Measurements from ENCODE around the gene PDZRN3. TPM values are rescaled to one million over a fixed set of nuclear protein-coding genes. Genes with fewer than 3 reads are reported as not detected.

PDZRN3 gene
- total RNA-seq, 1 donor from 2014 or later: 28.7 TPM

DNA sequence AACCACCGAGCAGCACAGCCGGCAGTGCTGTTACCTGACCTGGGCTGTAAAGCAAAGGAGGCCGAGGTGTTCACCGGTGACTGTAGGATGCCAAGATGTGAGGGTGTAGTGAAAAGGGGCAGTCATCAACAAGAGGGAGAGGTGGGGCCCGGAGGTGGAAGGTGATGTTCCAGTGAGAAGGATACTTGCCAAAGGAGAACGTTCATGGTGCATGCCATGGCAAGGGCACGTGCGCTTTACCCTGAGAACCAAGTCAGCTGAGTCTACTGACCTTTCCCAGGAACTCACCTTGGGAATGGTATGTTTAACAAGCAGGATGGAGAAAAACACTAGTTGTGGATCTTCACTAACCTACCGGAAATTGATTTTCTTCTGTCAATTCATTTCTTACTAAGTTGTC lies 211.1 kb downstream of the PDZRN3 start:
- H3K4me1 Mint-ChIP-seq (ENCODE audit: low read depth): peaks cover 6% of the 10 kb centered on the region
- TF ChIP-seq, protein P1, sequence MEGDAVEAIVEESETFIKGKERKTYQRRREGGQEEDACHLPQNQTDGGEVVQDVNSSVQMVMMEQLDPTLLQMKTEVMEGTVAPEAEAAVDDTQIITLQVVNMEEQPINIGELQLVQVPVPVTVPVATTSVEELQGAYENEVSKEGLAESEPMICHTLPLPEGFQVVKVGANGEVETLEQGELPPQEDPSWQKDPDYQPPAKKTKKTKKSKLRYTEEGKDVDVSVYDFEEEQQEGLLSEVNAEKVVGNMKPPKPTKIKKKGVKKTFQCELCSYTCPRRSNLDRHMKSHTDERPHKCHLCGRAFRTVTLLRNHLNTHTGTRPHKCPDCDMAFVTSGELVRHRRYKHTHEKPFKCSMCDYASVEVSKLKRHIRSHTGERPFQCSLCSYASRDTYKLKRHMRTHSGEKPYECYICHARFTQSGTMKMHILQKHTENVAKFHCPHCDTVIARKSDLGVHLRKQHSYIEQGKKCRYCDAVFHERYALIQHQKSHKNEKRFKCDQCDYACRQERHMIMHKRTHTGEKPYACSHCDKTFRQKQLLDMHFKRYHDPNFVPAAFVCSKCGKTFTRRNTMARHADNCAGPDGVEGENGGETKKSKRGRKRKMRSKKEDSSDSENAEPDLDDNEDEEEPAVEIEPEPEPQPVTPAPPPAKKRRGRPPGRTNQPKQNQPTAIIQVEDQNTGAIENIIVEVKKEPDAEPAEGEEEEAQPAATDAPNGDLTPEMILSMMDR (IDR thresholded peaks at IDR 0.05; ENCODE audit: unreplicated experiment): no peak
- H3K4me3 Mint-ChIP-seq (ENCODE audit: low read depth): no peak overlapping the region
- no peaks in the 10 kb centered on the region for H3K9me3 Mint-ChIP-seq (ENCODE audit: low read depth)
- H3K27ac Mint-ChIP-seq: no peak overlapping the region
- no peaks in the 10 kb centered on the region for H3K36me3 Mint-ChIP-seq (ENCODE audit: insufficient read depth)
- no peaks in the 10 kb centered on the region for H3K27me3 Mint-ChIP-seq
- no peak for DNase-seq (ENCODE audit: low spot score, unreplicated experiment)

DNA sequence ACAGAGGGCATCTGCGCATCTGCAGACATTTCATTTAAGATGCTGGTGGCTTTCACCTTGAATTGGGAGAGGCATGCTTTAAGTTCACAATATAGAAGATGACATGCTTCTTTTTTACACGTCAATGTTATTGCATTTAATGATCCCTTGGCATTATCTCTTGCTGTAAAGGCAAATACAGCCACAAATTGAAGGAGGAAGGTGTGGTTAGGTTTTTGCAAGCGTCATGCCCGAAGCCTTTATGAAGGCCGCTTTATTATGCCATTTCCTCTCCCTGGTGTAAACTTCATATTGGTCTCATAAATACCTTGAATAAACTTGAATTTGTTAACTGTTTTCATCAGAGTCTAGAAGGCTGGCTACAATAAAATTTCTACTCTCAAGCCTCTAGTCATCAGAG lies 212.7 kb downstream of the PDZRN3 start:
- no peak overlapping the region for H3K4me3 Mint-ChIP-seq (ENCODE audit: low read depth)
- no peaks in the 10 kb centered on the region for H3K9me3 Mint-ChIP-seq (ENCODE audit: low read depth)
- TF ChIP-seq, protein P1 (IDR thresholded peaks at IDR 0.05; ENCODE audit: unreplicated experiment): no peak
- H3K27ac Mint-ChIP-seq: no peak overlapping the region
- DNase-seq (ENCODE audit: low spot score, unreplicated experiment): no peak
- H3K4me1 Mint-ChIP-seq (ENCODE audit: low read depth): peaks cover 3% of the 10 kb centered on the region
- H3K36me3 Mint-ChIP-seq (ENCODE audit: insufficient read depth): no peaks in the 10 kb centered on the region
- H3K27me3 Mint-ChIP-seq: no peaks in the 10 kb centered on the region

DNA sequence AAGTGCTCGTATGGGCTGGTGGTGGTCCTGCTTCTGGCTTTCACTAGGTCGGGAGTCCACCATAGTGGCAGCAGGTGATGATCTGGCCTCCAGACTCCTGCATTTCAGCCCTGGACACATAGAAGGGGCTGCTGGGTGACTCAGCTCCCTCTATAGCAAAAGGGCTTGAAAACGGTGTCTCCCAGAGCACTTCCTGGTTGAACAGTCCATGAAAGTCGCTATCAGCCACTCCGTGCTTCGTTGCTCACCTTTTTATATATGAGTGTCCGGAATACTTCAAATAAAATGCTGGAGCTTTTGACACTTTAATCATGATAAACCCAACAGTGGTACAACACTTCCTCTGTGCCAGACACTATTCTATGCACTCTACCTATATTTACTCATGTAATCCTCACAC lies 213.2 kb downstream of the PDZRN3 start:
- H3K27ac Mint-ChIP-seq: no peak overlapping the region
- no peak for DNase-seq (ENCODE audit: low spot score, unreplicated experiment)
- no peaks in the 10 kb centered on the region for H3K9me3 Mint-ChIP-seq (ENCODE audit: low read depth)
- no peaks in the 10 kb centered on the region for H3K27me3 Mint-ChIP-seq
- H3K4me1 Mint-ChIP-seq (ENCODE audit: low read depth): peaks cover 3% of the 10 kb centered on the region
- no peaks in the 10 kb centered on the region for H3K36me3 Mint-ChIP-seq (ENCODE audit: insufficient read depth)
- H3K4me3 Mint-ChIP-seq (ENCODE audit: low read depth): no peak overlapping the region
- TF ChIP-seq, protein P1 (IDR thresholded peaks at IDR 0.05; ENCODE audit: unreplicated experiment): no peak

DNA sequence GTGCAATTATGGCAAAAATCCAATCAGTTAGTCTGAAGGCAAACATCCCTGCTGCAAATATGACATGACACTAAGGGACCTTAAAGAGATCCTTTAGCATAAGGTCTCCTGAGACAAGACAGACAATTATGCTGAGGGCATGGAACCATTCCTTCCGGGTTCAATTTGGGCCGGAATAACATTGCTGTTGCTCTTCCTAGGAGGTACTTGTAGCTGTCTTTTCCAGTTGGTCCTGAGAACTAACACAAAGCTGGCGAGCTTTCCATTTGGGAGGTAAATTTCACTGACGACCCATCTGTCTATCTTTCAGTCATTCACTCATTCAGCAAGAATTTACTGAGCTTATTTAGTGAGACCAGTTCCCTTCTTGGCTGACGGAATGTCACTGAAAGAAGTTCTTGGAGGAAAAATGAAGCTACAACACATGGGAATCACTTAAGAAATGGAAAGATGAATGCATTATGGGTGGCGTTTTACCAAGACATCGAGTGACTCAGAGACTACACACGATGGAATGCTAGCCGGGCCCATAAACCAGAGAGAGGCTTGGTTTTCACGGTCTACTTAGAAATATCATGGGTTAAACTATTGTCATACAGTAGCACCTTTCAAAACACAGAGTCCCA lies 215.5 kb downstream of the PDZRN3 start:
- Mint-ChIP-seq H3K4me1 (ENCODE audit: low read depth) (peaks cover 3% of the 10 kb centered on the region), H3K27ac (no peak overlapping the region), H3K27me3 (no peaks in the 10 kb centered on the region), H3K4me3 (ENCODE audit: low read depth) (no peak overlapping the region), H3K36me3 (ENCODE audit: insufficient read depth) (no peaks in the 10 kb centered on the region), H3K9me3 (ENCODE audit: low read depth) (no peaks in the 10 kb centered on the region)
- TF ChIP-seq, protein P1 (IDR thresholded peaks at IDR 0.05; ENCODE audit: unreplicated experiment): no peak
- no peak for DNase-seq (ENCODE audit: low spot score, unreplicated experiment)

DNA sequence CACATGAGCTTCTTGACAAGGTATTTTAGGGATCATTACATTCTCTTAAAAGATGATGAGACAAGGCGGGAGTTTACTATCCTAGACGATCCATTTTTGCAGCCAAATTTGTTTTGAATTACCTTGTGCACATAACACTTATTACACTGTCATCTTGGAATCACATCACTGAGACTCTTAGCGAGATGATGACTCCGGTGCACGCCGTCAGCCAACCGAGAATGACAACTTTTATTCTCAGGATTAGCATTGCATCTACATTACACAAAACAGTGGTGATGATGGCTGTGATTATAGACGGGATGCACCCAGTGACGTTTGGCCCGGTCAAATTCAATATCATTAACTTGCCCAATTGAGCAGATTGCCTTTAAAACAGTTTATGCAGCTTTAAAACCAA lies 216.1 kb downstream of the PDZRN3 start:
- peaks cover 3% of the 10 kb centered on the region for H3K4me1 Mint-ChIP-seq (ENCODE audit: low read depth)
- H3K36me3 Mint-ChIP-seq (ENCODE audit: insufficient read depth): no peaks in the 10 kb centered on the region
- DNase-seq (ENCODE audit: low spot score, unreplicated experiment): no peak
- H3K4me3 Mint-ChIP-seq (ENCODE audit: low read depth): no peak overlapping the region
- no peaks in the 10 kb centered on the region for H3K27me3 Mint-ChIP-seq
- H3K9me3 Mint-ChIP-seq (ENCODE audit: low read depth): no peaks in the 10 kb centered on the region
- TF ChIP-seq, protein P1 (IDR thresholded peaks at IDR 0.05; ENCODE audit: unreplicated experiment): no peak
- H3K27ac Mint-ChIP-seq: no peak overlapping the region

All from progenitor cell of endocrine pancreas (in vitro differentiated cells).